ENCODE data around the gene ICAM3.
"Not testable (repeated sequence)": the region's sequence is repeated elsewhere in the genome, so short reads cannot be mapped to it uniquely, and the experiment has no call there.

DNA sequence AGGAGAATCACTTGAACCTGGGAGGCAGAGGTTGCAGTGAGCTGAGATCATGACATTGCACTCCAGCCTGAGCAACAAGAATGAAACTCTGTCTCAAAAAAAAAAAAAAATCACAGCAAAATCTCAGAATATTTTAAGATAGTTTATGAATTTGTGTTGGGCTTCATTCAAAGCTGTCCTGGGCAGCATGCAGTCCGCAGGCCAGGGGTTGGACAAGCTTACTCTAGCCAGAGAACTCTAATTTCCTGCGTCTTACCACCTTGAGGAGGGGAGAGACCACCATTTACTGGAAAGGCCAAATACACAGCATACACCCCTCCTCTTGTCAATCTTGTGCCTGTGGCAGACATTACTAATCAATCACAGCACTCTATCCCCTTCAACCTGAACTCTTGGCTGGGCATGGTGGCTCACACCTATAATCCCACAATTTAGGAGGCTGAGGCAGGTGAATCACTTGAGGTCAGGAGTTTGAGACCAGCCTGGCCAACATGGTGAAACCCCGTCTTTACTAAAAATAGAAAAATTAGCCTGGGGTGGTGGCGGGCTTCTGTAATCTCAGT lies 27.6 kb upstream of the ICAM3 start:
- not testable (repeated sequence) for TF ChIP-seq POLR2A, CTCF (IDR thresholded peaks at IDR 0.05)

Measured in thyroid gland (tissue), 4 donors.